HL-60 (cell line): ENCODE data around the gene TSSK2.

Experiments
- DNase-seq, 2 experiments: peaks; one replicate each; pipeline ENCODE4 v3.0.0-alpha.2; 2010 to 2020; ENCODE audit warnings: low read depth in 1 of 2, low spot score in 1 of 2
- H3K27ac ChIP-seq: fragments of 250-450 bp; sonication (Bioruptor Pico); replicated peaks from 2 replicates; pipeline ENCODE4 v1.5.1; 2020; ENCODE audit warnings: mild to moderate bottlenecking, moderate library complexity
- H3K27me3 ChIP-seq: fragments of 250-450 bp; sonication (Bioruptor Pico); 2 replicates; pipeline ENCODE4 v1.5.1; 2021; ENCODE audit warnings: mild to moderate bottlenecking, moderate library complexity; ENCODE audit not compliant: insufficient read depth, poor library complexity, severe bottlenecking
- H3K4me3 ChIP-seq: replicated peaks from 2 replicates; pipeline ENCODE4 v1.5.1; 2011; ENCODE audit warnings: mild to moderate bottlenecking, control low read depth, low read length; ENCODE audit not compliant: insufficient read depth
- GABPA ChIP-seq: IDR thresholded peaks from 2 replicates; pipeline ENCODE4 v1.6.1; 2012; ENCODE audit warnings: low read depth
- POLR2AphosphoS5 ChIP-seq: IDR thresholded peaks from 2 replicates; pipeline ENCODE4 v1.6.1; 2012; ENCODE audit warnings: low read depth
- SPI1 ChIP-seq: IDR thresholded peaks from 2 replicates; pipeline ENCODE4 v1.6.1; 2012; ENCODE audit warnings: low read depth, mild to moderate bottlenecking, borderline replicate concordance
- TF ChIP-seq, protein P1 (sequence below): IDR thresholded peaks from one replicate; pipeline ENCODE4 v1.5.1; 2011; ENCODE audit warnings: low read length, control low read depth, inconsistent platforms; ENCODE audit not compliant: insufficient read depth
- TF ChIP-seq, protein P2 (sequence below): IDR thresholded peaks from 2 replicates; pipeline ENCODE4 v1.6.1; 2012; ENCODE audit warnings: low read depth; ENCODE audit not compliant: insufficient replicate concordance

TSSK2 gene

DNA sequence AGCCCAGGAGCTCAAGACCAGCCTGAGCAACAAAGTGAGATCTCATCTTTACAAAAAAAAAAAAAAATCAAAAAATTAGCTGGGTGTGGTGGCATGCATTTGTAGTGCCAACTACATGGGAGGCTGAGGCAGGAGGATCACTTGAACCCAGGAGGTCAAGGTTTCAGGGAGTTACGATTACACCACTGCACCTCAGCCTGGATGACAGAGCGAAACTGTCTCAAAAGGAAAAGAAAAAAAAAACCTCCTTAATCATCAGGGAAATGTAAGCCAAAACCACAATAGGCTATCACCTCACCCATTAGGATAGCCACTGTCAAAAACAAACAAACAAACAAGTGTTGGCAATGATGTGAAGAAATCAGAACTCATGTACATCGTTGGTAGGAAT is 22.3 kb upstream of the TSSK2 start:
- Histone ChIP-seq H3K27ac (peak overlapping the region; percentile 81), H3K27me3 (no peaks in the 10 kb centered on the region), H3K4me3 (no peak overlapping the region)
- no peak for DNase-seq
- TF ChIP-seq, protein P1, sequence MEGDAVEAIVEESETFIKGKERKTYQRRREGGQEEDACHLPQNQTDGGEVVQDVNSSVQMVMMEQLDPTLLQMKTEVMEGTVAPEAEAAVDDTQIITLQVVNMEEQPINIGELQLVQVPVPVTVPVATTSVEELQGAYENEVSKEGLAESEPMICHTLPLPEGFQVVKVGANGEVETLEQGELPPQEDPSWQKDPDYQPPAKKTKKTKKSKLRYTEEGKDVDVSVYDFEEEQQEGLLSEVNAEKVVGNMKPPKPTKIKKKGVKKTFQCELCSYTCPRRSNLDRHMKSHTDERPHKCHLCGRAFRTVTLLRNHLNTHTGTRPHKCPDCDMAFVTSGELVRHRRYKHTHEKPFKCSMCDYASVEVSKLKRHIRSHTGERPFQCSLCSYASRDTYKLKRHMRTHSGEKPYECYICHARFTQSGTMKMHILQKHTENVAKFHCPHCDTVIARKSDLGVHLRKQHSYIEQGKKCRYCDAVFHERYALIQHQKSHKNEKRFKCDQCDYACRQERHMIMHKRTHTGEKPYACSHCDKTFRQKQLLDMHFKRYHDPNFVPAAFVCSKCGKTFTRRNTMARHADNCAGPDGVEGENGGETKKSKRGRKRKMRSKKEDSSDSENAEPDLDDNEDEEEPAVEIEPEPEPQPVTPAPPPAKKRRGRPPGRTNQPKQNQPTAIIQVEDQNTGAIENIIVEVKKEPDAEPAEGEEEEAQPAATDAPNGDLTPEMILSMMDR, result no peak
- TF ChIP-seq SPI1 (no peak), POLR2AphosphoS5 (no peak), GABPA (no peak)
- TF ChIP-seq, protein P2, sequence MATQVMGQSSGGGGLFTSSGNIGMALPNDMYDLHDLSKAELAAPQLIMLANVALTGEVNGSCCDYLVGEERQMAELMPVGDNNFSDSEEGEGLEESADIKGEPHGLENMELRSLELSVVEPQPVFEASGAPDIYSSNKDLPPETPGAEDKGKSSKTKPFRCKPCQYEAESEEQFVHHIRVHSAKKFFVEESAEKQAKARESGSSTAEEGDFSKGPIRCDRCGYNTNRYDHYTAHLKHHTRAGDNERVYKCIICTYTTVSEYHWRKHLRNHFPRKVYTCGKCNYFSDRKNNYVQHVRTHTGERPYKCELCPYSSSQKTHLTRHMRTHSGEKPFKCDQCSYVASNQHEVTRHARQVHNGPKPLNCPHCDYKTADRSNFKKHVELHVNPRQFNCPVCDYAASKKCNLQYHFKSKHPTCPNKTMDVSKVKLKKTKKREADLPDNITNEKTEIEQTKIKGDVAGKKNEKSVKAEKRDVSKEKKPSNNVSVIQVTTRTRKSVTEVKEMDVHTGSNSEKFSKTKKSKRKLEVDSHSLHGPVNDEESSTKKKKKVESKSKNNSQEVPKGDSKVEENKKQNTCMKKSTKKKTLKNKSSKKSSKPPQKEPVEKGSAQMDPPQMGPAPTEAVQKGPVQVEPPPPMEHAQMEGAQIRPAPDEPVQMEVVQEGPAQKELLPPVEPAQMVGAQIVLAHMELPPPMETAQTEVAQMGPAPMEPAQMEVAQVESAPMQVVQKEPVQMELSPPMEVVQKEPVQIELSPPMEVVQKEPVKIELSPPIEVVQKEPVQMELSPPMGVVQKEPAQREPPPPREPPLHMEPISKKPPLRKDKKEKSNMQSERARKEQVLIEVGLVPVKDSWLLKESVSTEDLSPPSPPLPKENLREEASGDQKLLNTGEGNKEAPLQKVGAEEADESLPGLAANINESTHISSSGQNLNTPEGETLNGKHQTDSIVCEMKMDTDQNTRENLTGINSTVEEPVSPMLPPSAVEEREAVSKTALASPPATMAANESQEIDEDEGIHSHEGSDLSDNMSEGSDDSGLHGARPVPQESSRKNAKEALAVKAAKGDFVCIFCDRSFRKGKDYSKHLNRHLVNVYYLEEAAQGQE, result no peak

DNA sequence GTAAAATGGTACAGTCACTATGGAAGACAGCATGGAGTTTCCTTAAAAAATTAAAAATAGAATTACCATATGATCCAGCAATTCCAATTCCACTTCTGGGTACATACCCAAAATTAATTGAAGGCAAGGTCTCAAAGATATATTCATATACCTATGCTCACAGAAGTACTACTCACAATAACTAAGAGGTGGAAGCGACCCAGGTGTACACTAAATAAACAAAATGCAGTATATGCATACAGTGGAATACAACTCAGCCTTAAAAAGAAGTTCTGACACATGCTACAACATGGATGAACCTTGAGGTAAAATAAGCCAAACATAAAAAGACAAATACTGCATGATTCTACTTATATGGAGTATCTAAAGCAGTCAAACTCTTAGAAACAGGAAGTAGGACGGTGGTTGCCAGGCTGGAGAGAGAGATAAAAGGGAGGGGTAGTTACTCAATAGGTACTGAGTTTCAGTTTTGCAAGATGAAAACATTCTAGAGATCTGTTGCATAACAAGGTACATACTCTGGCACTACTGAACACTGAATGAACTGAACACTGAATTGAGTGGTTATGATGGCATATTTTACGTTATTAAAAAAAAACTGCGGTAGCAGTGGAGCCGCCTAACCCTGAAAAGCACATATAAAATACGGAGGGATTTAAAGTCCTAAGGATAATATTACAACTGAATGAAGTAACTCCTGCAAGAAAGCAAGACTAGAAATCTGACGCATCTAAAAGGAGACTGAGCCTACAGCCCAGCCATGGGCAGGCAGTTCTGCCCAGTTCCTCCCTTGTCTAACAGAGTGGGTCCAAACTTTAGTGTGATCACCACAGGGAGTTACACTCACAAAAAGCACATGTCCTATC is 21.7 kb upstream of the TSSK2 start:
- Histone ChIP-seq H3K27ac (peak overlapping the region; percentile 81), H3K4me3 (no peak overlapping the region), H3K27me3 (no peaks in the 10 kb centered on the region)
- DNase-seq, result peak; percentile 88 to 90
- TF ChIP-seq, protein P1, result no peak
- TF ChIP-seq SPI1, result peak; percentile 85; the same call in 1 of the 2 replicates
- TF ChIP-seq, protein P2, result peak; percentile 35
- TF ChIP-seq POLR2AphosphoS5, result peak; percentile 53; the same call in 1 of the 2 replicates
- TF ChIP-seq GABPA, result 0 out of 2 replicates have a peak, but pooled peaks have one; percentile 36

DNA sequence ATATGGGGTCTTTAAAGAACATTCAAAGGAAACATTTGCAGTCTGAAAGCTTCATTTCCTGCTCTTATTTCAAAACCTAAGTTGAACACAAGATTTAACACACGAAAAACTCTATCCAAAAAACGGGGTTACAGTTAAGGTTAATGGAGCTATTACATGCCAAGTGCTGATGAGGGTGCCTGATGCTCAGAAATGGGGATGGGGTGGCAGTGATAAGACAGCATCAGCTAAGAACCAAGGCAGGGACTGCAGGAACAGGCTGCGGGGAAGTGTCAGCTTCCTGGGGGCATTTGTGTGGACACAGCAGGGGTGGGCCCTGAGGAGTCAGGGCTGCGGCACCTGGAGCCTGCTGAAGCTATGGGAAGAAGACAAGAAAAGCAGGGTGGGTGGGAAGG is 21.0 kb upstream of the TSSK2 start:
- no peak for TF ChIP-seq GABPA
- TF ChIP-seq SPI1, result no peak; the same call in 1 of the 2 replicates
- TF ChIP-seq, protein P1, result no peak
- no peak for TF ChIP-seq POLR2AphosphoS5
- TF ChIP-seq, protein P2, result no peak
- DNase-seq, result no peak
- H3K4me3 ChIP-seq, result no peak overlapping the region
- H3K27me3 ChIP-seq, result no peaks in the 10 kb centered on the region
- peak overlapping the region; percentile 81 for H3K27ac ChIP-seq
